ENCODE data around the gene PLPP2.

DNA sequence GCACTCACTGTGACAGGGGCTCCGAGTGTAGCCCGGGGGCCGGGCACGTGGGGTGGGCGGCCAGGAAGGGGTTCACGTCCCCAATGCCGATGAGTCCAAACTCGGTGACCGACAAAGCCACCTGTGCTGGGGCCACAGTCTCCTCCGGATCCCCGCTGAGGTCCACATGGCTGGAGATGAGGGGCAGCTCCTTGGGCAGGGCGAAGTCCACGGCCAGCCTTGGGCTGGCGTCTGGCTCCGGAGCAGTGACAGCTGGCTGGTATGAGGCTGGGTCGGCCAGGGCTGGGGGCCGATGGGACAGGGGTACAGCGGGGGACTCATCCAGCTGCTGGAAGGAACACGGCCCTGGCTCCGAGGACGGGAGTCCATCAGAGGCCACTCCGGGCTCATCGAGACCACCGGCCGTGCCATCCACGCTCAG lies 15.9 kb upstream of the PLPP2 start:
- no peak for TF ChIP-seq POLR2A (IDR thresholded peaks at IDR 0.05)
- TF ChIP-seq, protein P1, sequence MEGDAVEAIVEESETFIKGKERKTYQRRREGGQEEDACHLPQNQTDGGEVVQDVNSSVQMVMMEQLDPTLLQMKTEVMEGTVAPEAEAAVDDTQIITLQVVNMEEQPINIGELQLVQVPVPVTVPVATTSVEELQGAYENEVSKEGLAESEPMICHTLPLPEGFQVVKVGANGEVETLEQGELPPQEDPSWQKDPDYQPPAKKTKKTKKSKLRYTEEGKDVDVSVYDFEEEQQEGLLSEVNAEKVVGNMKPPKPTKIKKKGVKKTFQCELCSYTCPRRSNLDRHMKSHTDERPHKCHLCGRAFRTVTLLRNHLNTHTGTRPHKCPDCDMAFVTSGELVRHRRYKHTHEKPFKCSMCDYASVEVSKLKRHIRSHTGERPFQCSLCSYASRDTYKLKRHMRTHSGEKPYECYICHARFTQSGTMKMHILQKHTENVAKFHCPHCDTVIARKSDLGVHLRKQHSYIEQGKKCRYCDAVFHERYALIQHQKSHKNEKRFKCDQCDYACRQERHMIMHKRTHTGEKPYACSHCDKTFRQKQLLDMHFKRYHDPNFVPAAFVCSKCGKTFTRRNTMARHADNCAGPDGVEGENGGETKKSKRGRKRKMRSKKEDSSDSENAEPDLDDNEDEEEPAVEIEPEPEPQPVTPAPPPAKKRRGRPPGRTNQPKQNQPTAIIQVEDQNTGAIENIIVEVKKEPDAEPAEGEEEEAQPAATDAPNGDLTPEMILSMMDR (IDR thresholded peaks at IDR 0.05): no peak
